Neural cell (in vitro differentiated cells): ENCODE measurements around the gene NEK10. TPM values are rescaled to one million over a fixed set of nuclear protein-coding genes. Genes with fewer than 3 reads are reported as not detected.

ENCODE experiments used
- H2AFZ ChIP-seq: fragments of 200-600, 300-800 bp; sonication (generic), shearing (Covaris generic); 2 replicates; pipeline ENCODE4 v1.6.0; 2014; ENCODE audit warnings: low read depth, mild to moderate bottlenecking, antibody characterized with exemption, low read length, moderate library complexity
- H3F3A ChIP-seq: fragments of 200-600 bp; shearing (Covaris generic); 2 replicates; pipeline ENCODE4 v1.6.1; 2016; ENCODE audit warnings: mild to moderate bottlenecking, moderate library complexity, mixed read lengths, antibody characterized with exemption, low read length; ENCODE audit not compliant: insufficient read depth, poor library complexity, severe bottlenecking
- H3K27ac ChIP-seq: fragments of 200-600, 300-800 bp; sonication (generic), shearing (Covaris generic); 2 replicates; pipeline ENCODE4 v1.5.1; 2014; ENCODE audit warnings: mild to moderate bottlenecking, low read length, moderate library complexity
- H3K27me3 ChIP-seq: fragments of 300-800, 200-600 bp; sonication (generic), shearing (Covaris generic); 2 replicates; pipeline ENCODE4 v1.6.0; 2014; ENCODE audit warnings: mild to moderate bottlenecking, low read depth, low read length, moderate library complexity; ENCODE audit not compliant: insufficient read depth
- H3K36me3 ChIP-seq: fragments of 300-800, 200-600 bp; sonication (generic), shearing (Covaris generic); 2 replicates; pipeline ENCODE4 v1.5.1; 2014; ENCODE audit warnings: mild to moderate bottlenecking, antibody characterized with exemption, low read length, moderate library complexity; ENCODE audit not compliant: insufficient read depth
- H3K4me2 ChIP-seq: fragments of 300-800, 200-600 bp; sonication (generic), shearing (Covaris generic); 2 replicates; pipeline ENCODE4 v1.6.0; 2014; ENCODE audit warnings: mild to moderate bottlenecking, low read length
- H3K4me3 ChIP-seq: fragments of 300-800, 200-600 bp; sonication (generic), shearing (Covaris generic); 2 replicates; pipeline ENCODE4 v1.5.1; 2014; ENCODE audit warnings: mild to moderate bottlenecking, low read length, moderate library complexity
- H3K79me2 ChIP-seq: fragments of 200-600 bp; shearing (Covaris generic); replicated peaks from 2 replicates; pipeline ENCODE4 v1.6.0; 2014; ENCODE audit warnings: mild to moderate bottlenecking, low read length, moderate library complexity; ENCODE audit not compliant: insufficient read depth
- H3K9ac ChIP-seq: fragments of 300-800, 200-600 bp; sonication (generic), shearing (Covaris generic); 2 replicates; pipeline ENCODE4 v1.6.1; 2016; ENCODE audit warnings: mild to moderate bottlenecking, low read length, mixed read lengths
- H3K9me2 ChIP-seq: fragments of 200-600 bp; shearing (Covaris generic); 2 replicates; pipeline ENCODE4 v1.6.1; 2016; ENCODE audit warnings: mild to moderate bottlenecking, low read length, mixed read lengths; ENCODE audit not compliant: insufficient read depth
- H3K9me3 ChIP-seq: fragments of 200-600, 300-800 bp; sonication (generic), shearing (Covaris generic); 2 replicates; pipeline ENCODE4 v1.6.1; 2016; ENCODE audit warnings: mild to moderate bottlenecking, mixed run types, low read length, moderate library complexity, mixed read lengths
- H4K20me1 ChIP-seq: fragments of 200-600 bp; shearing (Covaris generic); 2 replicates; pipeline ENCODE4 v1.6.1; 2016; ENCODE audit warnings: mild to moderate bottlenecking, mixed run types; ENCODE audit not compliant: insufficient read depth
- EP300 ChIP-seq: fragments of 450-650 bp; conservative IDR thresholded peaks from 2 replicates; pipeline ENCODE4 v1.6.1; 2014; ENCODE audit warnings: antibody characterized with exemption, mild to moderate bottlenecking, moderate library complexity; ENCODE audit not compliant: poor library complexity, severe bottlenecking
- EZH2 ChIP-seq: fragments of 200-600, 300-800 bp; shearing (Covaris generic), sonication (generic); IDR thresholded peaks from 2 replicates; pipeline ENCODE4 v1.6.1; 2014; ENCODE audit warnings: antibody characterized with exemption, low read length, borderline replicate concordance, mild to moderate bottlenecking; ENCODE audit not compliant: insufficient read depth, poor library complexity, severe bottlenecking
- MXI1 ChIP-seq: fragments of 450-650 bp; conservative IDR thresholded peaks from 2 replicates; pipeline ENCODE4 v1.6.1; 2014; ENCODE audit warnings: antibody characterized with exemption, mild to moderate bottlenecking; ENCODE audit not compliant: poor library complexity, severe bottlenecking
- POLR2AphosphoS5 ChIP-seq: IDR thresholded peaks from 2 replicates; pipeline ENCODE4 v1.6.1; 2012
- RAD21 ChIP-seq: fragments of 450-650 bp; conservative IDR thresholded peaks from 2 replicates; pipeline ENCODE4 v1.6.1; 2014; ENCODE audit warnings: antibody characterized with exemption, mild to moderate bottlenecking, moderate library complexity
- SMC3 ChIP-seq: fragments of 450-650 bp; conservative IDR thresholded peaks from 2 replicates; pipeline ENCODE4 v1.6.1; 2014; ENCODE audit warnings: antibody characterized with exemption, mild to moderate bottlenecking, moderate library complexity; ENCODE audit not compliant: poor library complexity
- TAF1 ChIP-seq: IDR thresholded peaks from 2 replicates; pipeline ENCODE4 v1.6.1; 2012; ENCODE audit warnings: low read depth
- polyA plus RNA-seq: library from polyadenylated mRNA; depleted of rRNA; stranded (reverse); fragments of >200 nt; gene quantifications from 2 replicates; pipeline ENCODE4 v1.2.3, GENCODE V29; 2014
- TF ChIP-seq, protein P1 (sequence below): IDR thresholded peaks from 2 replicates; pipeline ENCODE4 v1.6.1; 2012; ENCODE audit warnings: borderline replicate concordance
- TF ChIP-seq, protein P2 (sequence below): fragments of 450-650 bp; IDR thresholded peaks from 2 replicates; pipeline ENCODE4 v1.5.1; 2014; ENCODE audit warnings: antibody characterized with exemption, mild to moderate bottlenecking, moderate library complexity; ENCODE audit not compliant: poor library complexity, severe bottlenecking

Gene NEK10
- polyA plus RNA-seq, 1 donor from 2014 or later: 17.6 TPM

DNA sequence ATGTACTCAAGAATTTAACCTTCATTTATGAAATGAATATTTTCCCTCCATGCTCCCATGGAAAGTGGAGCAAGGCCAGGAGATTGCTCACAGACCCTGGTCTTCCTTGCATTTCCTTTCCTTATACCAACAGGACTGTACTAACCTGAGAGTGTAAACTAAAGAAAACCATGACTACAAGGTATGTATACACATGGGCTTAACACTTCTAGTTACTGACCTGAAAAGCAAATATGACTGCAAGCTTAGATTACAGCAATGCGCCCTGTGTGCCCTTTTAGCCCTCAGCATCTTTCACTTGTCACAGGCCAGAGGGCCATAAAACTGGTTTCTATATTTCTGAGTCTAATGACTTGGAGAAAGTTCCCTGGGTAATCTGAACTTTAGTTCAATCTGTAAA lies 52.1 kb downstream of the NEK10 start:
- Histone ChIP-seq H3K9ac (no peak overlapping the region), H3K9me3 (no peaks in the 10 kb centered on the region), H3K79me2 (no peaks in the 10 kb centered on the region), H3K9me2 (no peaks in the 10 kb centered on the region), H3K36me3 (no peaks in the 10 kb centered on the region), H2AFZ (no peak overlapping the region), H3K27ac (no peak overlapping the region), H3K27me3 (no peaks in the 10 kb centered on the region), H3F3A (no peaks in the 10 kb centered on the region), H4K20me1 (no peaks in the 10 kb centered on the region), H3K4me3 (no peak overlapping the region), H3K4me2 (no peak overlapping the region)
- no peak for TF ChIP-seq POLR2AphosphoS5

DNA sequence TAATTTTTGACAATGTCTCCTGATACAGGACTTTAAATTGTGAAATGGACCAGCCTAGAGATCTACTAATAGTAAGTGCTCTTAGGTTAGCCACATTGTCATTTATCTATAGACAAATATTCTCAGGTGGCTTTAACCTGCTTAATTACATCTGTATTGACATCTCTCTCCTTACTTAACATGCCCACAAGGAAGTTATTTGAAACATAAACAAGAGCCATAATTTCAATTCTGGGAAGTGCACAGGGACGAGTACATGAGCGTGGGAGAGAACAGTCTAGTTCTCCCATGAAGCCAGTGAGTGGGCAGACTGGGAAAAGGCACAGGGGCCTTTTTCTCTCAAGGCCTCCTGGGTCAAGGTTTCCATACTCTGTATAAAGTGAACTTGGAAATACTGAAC lies 54.2 kb downstream of the NEK10 start:
- no peak for TF ChIP-seq MXI1
- TF ChIP-seq SMC3: no peak
- no peak for TF ChIP-seq EZH2
- no peak for TF ChIP-seq TAF1
- TF ChIP-seq RAD21: no peak
- TF ChIP-seq, protein P1, sequence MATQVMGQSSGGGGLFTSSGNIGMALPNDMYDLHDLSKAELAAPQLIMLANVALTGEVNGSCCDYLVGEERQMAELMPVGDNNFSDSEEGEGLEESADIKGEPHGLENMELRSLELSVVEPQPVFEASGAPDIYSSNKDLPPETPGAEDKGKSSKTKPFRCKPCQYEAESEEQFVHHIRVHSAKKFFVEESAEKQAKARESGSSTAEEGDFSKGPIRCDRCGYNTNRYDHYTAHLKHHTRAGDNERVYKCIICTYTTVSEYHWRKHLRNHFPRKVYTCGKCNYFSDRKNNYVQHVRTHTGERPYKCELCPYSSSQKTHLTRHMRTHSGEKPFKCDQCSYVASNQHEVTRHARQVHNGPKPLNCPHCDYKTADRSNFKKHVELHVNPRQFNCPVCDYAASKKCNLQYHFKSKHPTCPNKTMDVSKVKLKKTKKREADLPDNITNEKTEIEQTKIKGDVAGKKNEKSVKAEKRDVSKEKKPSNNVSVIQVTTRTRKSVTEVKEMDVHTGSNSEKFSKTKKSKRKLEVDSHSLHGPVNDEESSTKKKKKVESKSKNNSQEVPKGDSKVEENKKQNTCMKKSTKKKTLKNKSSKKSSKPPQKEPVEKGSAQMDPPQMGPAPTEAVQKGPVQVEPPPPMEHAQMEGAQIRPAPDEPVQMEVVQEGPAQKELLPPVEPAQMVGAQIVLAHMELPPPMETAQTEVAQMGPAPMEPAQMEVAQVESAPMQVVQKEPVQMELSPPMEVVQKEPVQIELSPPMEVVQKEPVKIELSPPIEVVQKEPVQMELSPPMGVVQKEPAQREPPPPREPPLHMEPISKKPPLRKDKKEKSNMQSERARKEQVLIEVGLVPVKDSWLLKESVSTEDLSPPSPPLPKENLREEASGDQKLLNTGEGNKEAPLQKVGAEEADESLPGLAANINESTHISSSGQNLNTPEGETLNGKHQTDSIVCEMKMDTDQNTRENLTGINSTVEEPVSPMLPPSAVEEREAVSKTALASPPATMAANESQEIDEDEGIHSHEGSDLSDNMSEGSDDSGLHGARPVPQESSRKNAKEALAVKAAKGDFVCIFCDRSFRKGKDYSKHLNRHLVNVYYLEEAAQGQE: no peak
- no peaks in the 10 kb centered on the region for H3K36me3 ChIP-seq
- no peaks in the 10 kb centered on the region for H4K20me1 ChIP-seq
- no peaks in the 10 kb centered on the region for H3K9me2 ChIP-seq
- H3K4me3 ChIP-seq: no peak overlapping the region
- no peak overlapping the region for H3K27ac ChIP-seq
- H3K27me3 ChIP-seq: no peaks in the 10 kb centered on the region
- H2AFZ ChIP-seq: no peak overlapping the region
- H3K9me3 ChIP-seq: no peaks in the 10 kb centered on the region
- H3F3A ChIP-seq: no peaks in the 10 kb centered on the region
- no peak overlapping the region for H3K4me2 ChIP-seq
- no peak overlapping the region for H3K9ac ChIP-seq
- H3K79me2 ChIP-seq: no peaks in the 10 kb centered on the region

DNA sequence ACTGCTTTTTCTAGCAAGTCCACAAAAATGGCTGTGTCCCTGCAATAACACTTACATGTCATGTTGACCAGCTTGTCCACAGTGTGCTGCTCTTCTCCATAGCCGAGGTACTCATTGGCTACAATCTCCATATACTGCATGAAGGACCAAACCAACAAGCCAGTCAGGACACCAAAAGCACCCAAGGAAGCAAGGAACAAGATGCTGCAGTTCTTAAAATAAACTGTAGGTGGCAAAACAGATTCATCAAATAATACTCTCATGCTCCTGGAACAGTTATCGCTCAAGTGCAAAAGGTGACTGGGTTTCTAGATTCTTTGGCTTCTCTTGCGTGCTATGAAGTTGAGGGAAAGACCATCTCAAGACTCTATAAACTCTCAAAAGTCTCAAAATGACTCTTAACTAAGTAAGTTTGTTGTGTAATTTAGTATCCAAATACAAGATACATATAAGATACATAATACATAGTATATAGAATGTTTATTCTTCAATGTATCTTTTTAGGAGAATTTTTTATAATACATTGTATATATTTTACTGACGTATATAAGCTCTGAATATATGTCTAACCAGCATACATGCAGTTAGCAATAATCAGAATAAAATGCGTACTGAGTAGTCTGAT lies 57.0 kb downstream of the NEK10 start:
- no peaks in the 10 kb centered on the region for H3K9me3 ChIP-seq
- TF ChIP-seq, protein P1: no peak
- TF ChIP-seq MXI1 (no peak), TAF1 (no peak), POLR2AphosphoS5 (no peak), SMC3 (peak; percentile 84), RAD21 (peak; percentile 81), EZH2 (no peak), EP300 (no peak)
- TF ChIP-seq, protein P2, sequence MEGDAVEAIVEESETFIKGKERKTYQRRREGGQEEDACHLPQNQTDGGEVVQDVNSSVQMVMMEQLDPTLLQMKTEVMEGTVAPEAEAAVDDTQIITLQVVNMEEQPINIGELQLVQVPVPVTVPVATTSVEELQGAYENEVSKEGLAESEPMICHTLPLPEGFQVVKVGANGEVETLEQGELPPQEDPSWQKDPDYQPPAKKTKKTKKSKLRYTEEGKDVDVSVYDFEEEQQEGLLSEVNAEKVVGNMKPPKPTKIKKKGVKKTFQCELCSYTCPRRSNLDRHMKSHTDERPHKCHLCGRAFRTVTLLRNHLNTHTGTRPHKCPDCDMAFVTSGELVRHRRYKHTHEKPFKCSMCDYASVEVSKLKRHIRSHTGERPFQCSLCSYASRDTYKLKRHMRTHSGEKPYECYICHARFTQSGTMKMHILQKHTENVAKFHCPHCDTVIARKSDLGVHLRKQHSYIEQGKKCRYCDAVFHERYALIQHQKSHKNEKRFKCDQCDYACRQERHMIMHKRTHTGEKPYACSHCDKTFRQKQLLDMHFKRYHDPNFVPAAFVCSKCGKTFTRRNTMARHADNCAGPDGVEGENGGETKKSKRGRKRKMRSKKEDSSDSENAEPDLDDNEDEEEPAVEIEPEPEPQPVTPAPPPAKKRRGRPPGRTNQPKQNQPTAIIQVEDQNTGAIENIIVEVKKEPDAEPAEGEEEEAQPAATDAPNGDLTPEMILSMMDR: peak; percentile 79
- no peaks in the 10 kb centered on the region for H3K36me3 ChIP-seq
- no peaks in the 10 kb centered on the region for H4K20me1 ChIP-seq
- H2AFZ ChIP-seq: no peak overlapping the region
- no peaks in the 10 kb centered on the region for H3K79me2 ChIP-seq
- no peaks in the 10 kb centered on the region for H3F3A ChIP-seq
- H3K4me2 ChIP-seq: no peak overlapping the region
- no peak overlapping the region for H3K27ac ChIP-seq
- no peaks in the 10 kb centered on the region for H3K27me3 ChIP-seq
- H3K9me2 ChIP-seq: no peaks in the 10 kb centered on the region
- H3K9ac ChIP-seq: no peak overlapping the region
- H3K4me3 ChIP-seq: no peak overlapping the region
